OCI-LY7 (cell line): Measurements from ENCODE around the gene RASL11A. TPM values are rescaled to one million over a fixed set of nuclear protein-coding genes. Genes with fewer than 3 reads are reported as not detected.
A peak's percentile ranks its signal among the peaks of the same experiment; 100 is the strongest.

ENCODE experiments used
- BruUV-seq: library from RNA; stranded (reverse); fragments of 400-500 nt; replicated peaks from 2 replicates; lab custom pipeline; 2021; lab: Mats Ljungman, UMichigan
- CTCF ChIA-PET: fragments of 300-600 bp; sonication (Branson Sonifier 250); formaldehyde crosslinking; loops from one replicate; lab custom pipeline; 2022; ENCODE audit warnings: antibody characterized with exemption; ENCODE audit not compliant: unreplicated experiment; lab: Charles Lee
- POLR2A ChIA-PET: fragments of 300-600 bp; sonication (Branson Sonifier 250); formaldehyde crosslinking; loops from one replicate; lab custom pipeline; 2022; ENCODE audit warnings: antibody characterized with exemption; lab: Charles Lee
- DNase-seq: peaks from one replicate; pipeline ENCODE4 v3.0.0-alpha.2; 2015; ENCODE audit warnings: low spot score
- H2AFZ ChIP-seq: fragments of 200-600 bp; sonication (generic), shearing (Covaris generic); 2 replicates; pipeline ENCODE4 v1.6.1; 2014; ENCODE audit warnings: mild to moderate bottlenecking, antibody characterized with exemption, low read length, moderate library complexity
- H3K27ac ChIP-seq: fragments of 200-600 bp; sonication (generic); 2 replicates; pipeline ENCODE4 v1.5.1; 2014; ENCODE audit warnings: mixed run types, low read depth, mild to moderate bottlenecking, moderate library complexity, low read length, inconsistent platforms; ENCODE audit not compliant: poor library complexity, severe bottlenecking
- H3K36me3 ChIP-seq: fragments of 200-600 bp; sonication (generic); 2 replicates; pipeline ENCODE4 v1.6.1; 2014; ENCODE audit warnings: mild to moderate bottlenecking, antibody characterized with exemption, low read length, moderate library complexity, mixed read lengths; ENCODE audit not compliant: insufficient read depth
- H3K4me1 ChIP-seq: fragments of 200-600 bp; sonication (generic); 2 replicates; pipeline ENCODE4 v1.5.1; 2014; ENCODE audit warnings: mild to moderate bottlenecking, low read length; ENCODE audit not compliant: insufficient read depth, poor library complexity, severe bottlenecking
- H3K4me2 ChIP-seq: fragments of 200-600 bp; sonication (generic); 2 replicates; pipeline ENCODE4 v1.6.1; 2014; ENCODE audit warnings: mild to moderate bottlenecking, low read length
- H3K4me3 ChIP-seq: fragments of 200-600 bp; sonication (generic); 2 replicates; pipeline ENCODE4 v1.5.1; 2014; ENCODE audit warnings: mild to moderate bottlenecking, low read depth, low read length; ENCODE audit not compliant: poor library complexity, severe bottlenecking
- H3K79me2 ChIP-seq: fragments of 200-600 bp; sonication (generic); 2 replicates; pipeline ENCODE4 v1.6.1; 2016; ENCODE audit warnings: low read depth, mild to moderate bottlenecking, low read length, moderate library complexity, mixed read lengths; ENCODE audit not compliant: insufficient read depth
- H3K9me2 ChIP-seq: fragments of 200-600 bp; sonication (generic); 2 replicates; pipeline ENCODE4 v1.6.1; 2016; ENCODE audit warnings: mild to moderate bottlenecking, low read length, mixed read lengths; ENCODE audit not compliant: insufficient read depth
- H3K9me3 ChIP-seq: fragments of 200-600 bp; sonication (generic); 2 replicates; pipeline ENCODE4 v1.6.1; 2014; ENCODE audit warnings: mild to moderate bottlenecking, mixed run types, low read length, mixed read lengths
- H4K20me1 ChIP-seq: fragments of 200-600 bp; sonication (generic); 2 replicates; pipeline ENCODE4 v1.6.1; 2014; ENCODE audit warnings: mild to moderate bottlenecking, antibody characterized with exemption, low read length, moderate library complexity, mixed read lengths; ENCODE audit not compliant: insufficient read depth
- CTCF ChIP-seq: fragments of 200-600 bp; sonication (generic); conservative IDR thresholded peaks from 2 replicates; pipeline ENCODE4 v1.5.1; 2014; ENCODE audit warnings: mild to moderate bottlenecking, antibody characterized with exemption, low read length, moderate library complexity, mixed read lengths
- EZH2phosphoT487 ChIP-seq: fragments of 200-600 bp; sonication (generic); IDR thresholded peaks from 2 replicates; pipeline ENCODE4 v1.6.1; 2018; ENCODE audit warnings: low read depth, borderline replicate concordance, mild to moderate bottlenecking, mixed run types, antibody characterized with exemption, low read length, moderate library complexity, mixed read lengths
- intact Hi-C: fragments of 100-400 bp; cut with micrococcal nuclease; formaldehyde crosslinking; loops from one replicate; pipeline ENCODE4 v1.10.0; 2022; ENCODE audit not compliant: unreplicated experiment
- total RNA-seq, 2 experiments: library from RNA; depleted of rRNA in 1 of 2; stranded (reverse); fragments of >200 nt in 1 of 2; shearing (Covaris generic) in 1 of 2; gene quantifications; 2 replicates each; pipeline ENCODE4 v1.2.3, GENCODE V29; 2014 to 2022

Gene RASL11A
- total RNA-seq, 2 experiments from 2014 or later, result 1.3 to 2.4 TPM

GRCh38 chr13:27226991-27227390, 43.6 kb upstream of the RASL11A start:
- Histone ChIP-seq H3K4me2 (peak overlapping the region; percentile 63), H3K27ac (peak overlapping the region; percentile 46), H3K79me2 (no peaks in the 10 kb centered on the region), H3K4me3 (peak overlapping the region; percentile 17), H3K9me2 (no peaks in the 10 kb centered on the region), H2AFZ (peak overlapping the region; percentile 66), H4K20me1 (no peaks in the 10 kb centered on the region), H3K36me3 (peaks cover 4% of the 10 kb centered on the region; the same call in 1 of the 2 replicates), H3K9me3 (peaks cover 27% of the 10 kb centered on the region), H3K4me1 (peaks cover 72% of the 10 kb centered on the region)
- no TSS peak for BruUV-seq
- peak; percentile 54 for DNase-seq
- intact Hi-C loops, result no loop called here
- POLR2A ChIA-PET, result interaction anchor here (0.6 to 1.7 kb wide), 12 partner anchors 12 to 977 kb away, joined by 3 to 9 read pairs (median 3); no protein-coding TSS in a partner anchor
- CTCF ChIA-PET, result interaction anchor here (0.6 kb wide), 1 partner anchor 16 kb away, joined by 3 read pairs; no protein-coding TSS in a partner anchor
- TF ChIP-seq CTCF, result no peak
- TF ChIP-seq EZH2phosphoT487, result no peak

GRCh38 chr13:27228131-27228530, 42.5 kb upstream of the RASL11A start:
- Histone ChIP-seq H3K4me1 (peaks cover 61% of the 10 kb centered on the region), H3K9me3 (peaks cover 35% of the 10 kb centered on the region), H3K79me2 (no peaks in the 10 kb centered on the region), H2AFZ (peak overlapping the region; percentile 66; the same call in 1 of the 2 replicates), H3K4me3 (peak overlapping the region; percentile 17), H3K36me3 (peaks cover 4% of the 10 kb centered on the region; the same call in 1 of the 2 replicates), H3K27ac (peak overlapping the region; percentile 46), H3K9me2 (no peaks in the 10 kb centered on the region), H3K4me2 (peak overlapping the region; percentile 63), H4K20me1 (no peaks in the 10 kb centered on the region)
- intact Hi-C loops, result no loop called here
- no peak for TF ChIP-seq CTCF
- TF ChIP-seq EZH2phosphoT487, result no peak
- no TSS peak for BruUV-seq
- POLR2A ChIA-PET, result interaction anchor here (0.5 kb wide), 1 partner anchor 68 kb away, joined by 3 read pairs; no protein-coding TSS in a partner anchor
- peak; percentile 24 for DNase-seq
- CTCF ChIA-PET, result no interaction called here

GRCh38 chr13:27229642-27230041, 41.0 kb upstream of the RASL11A start:
- ChIA-PET POLR2A (interaction anchor here (0.6 kb wide), 1 partner anchor 56 kb away, joined by 3 read pairs; no protein-coding TSS in a partner anchor), CTCF (no interaction called here)
- no peak overlapping the region for H3K27ac ChIP-seq
- H3K79me2 ChIP-seq, result no peaks in the 10 kb centered on the region
- peaks cover 4% of the 10 kb centered on the region; the same call in 1 of the 2 replicates for H3K36me3 ChIP-seq
- no peak overlapping the region for H3K4me3 ChIP-seq
- peak overlapping the region; percentile 36 for H3K4me2 ChIP-seq
- intact Hi-C loops, result no loop called here
- no peak for DNase-seq
- peaks cover 35% of the 10 kb centered on the region for H3K9me3 ChIP-seq
- H2AFZ ChIP-seq, result 0 out of 2 replicates have a peak overlapping the region, but pooled peaks have one; percentile 13
- TF ChIP-seq EZH2phosphoT487, result no peak
- no peak for TF ChIP-seq CTCF
- H3K9me2 ChIP-seq, result no peaks in the 10 kb centered on the region
- no TSS peak for BruUV-seq
- H3K4me1 ChIP-seq, result peaks cover 51% of the 10 kb centered on the region
- no peaks in the 10 kb centered on the region for H4K20me1 ChIP-seq
